HG03280 (cell line): Measurements from ENCODE around the gene ELMOD3.
"Not testable (repeated sequence)": the region's sequence is repeated elsewhere in the genome, so short reads cannot be mapped to it uniquely, and the experiment has no call there.

Experiments
- ATAC-seq: cut with Tn5 transposase; IDR thresholded peaks from one replicate; pipeline ENCODE4 v1.9.1; 2021; ENCODE audit warnings: mild to moderate bottlenecking, moderate library complexity; ENCODE audit not compliant: unreplicated experiment

ELMOD3 gene

DNA sequence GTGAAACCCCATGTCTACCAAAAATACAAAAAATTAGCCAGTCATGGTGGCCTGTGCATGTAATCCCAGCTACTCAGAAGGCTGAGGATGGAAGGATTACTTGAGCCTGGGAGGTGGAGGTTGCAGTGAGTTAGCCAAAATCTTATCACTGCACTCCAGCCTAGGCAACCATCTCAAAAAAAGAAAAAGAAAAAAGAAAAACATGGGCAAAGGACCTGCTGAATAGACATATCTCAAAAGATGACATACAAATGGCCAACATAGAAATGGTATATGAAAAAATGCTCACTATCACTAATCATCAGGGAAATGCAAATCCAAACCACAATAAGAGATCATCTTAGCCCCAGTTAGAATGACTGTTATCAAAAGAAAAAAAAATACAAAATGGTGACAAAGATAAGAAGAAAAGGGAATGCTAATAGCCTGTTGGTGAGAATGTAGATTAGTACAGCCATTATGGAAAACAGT is 25.4 kb upstream of the ELMOD3 start:
- no peak for ATAC-seq

DNA sequence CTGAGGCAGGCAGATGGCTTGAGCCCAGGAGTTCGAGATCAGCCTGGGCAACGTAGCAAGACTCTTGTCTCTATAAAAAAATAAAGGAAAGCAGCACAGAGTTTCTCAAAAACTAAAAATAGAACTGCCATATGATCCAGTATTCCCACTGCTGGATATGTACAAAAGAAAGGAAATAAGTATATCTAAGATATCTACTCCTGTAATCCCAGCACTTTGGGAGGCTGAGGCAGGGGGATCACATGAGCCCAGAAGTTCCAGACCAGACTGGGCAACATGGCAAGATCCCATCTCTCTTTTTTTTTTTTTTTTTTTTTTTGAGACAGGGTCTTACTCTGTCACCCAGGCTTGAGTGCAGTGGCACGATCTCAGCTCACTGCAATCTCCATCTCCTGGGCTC is 24.9 kb upstream of the ELMOD3 start:
- not testable (repeated sequence) for ATAC-seq

DNA sequence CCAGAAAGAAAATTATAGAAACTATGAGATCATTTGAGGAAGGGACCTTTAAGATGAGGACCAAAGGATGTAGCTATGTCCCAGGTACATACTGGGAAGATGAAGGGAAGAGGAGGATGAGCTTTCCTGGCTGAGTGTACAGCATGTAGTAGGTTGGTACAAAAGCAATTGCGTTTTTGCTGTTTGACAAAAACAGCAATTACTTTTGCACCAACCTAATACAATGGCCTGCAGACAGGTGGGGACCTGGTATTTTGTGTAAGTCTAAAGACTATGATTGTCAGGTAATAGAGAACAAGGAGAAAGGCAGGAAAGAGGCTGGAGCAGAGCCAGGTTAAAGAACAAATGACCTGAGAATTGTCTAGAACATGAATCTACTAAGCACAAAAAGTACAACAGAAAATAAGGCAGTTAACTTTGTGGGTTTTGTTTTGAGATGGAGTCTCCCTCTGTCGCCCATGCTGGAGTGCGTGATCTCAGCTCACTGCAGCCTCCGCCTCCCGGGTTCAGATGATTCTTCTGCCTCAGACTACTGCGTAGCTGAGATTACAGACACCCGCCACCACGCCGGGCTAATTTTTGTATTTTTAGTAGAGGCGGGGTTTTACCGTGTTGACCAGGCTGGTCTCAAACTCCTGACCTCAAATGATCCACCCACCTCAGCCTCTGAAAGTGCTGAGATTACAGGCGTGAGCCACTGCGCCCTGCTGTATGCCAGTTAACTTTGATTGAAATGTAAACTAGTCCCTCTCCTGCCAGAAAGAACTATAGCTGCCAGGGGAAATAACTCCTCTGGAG is 23.5 kb upstream of the ELMOD3 start:
- ATAC-seq, result no peak

DNA sequence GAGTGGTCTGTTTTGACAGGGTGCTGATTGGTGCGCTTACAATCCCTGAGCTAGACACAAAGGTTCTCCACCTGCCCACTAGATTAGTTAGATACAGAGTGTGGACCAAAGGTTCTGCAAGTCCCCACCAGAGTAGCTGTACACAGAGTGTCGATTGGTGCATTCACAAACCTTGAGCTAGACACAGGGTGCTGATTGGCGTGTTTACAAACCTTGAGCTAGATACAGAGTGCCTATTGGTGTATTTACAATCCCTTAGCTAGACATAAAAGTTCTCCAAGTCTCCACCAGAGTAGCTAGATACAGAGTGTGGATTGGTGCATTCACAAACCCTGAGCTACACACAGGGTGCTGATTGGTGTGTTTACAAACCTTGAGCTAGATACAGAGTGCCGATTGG is 20.7 kb upstream of the ELMOD3 start:
- not testable (repeated sequence) for ATAC-seq

DNA sequence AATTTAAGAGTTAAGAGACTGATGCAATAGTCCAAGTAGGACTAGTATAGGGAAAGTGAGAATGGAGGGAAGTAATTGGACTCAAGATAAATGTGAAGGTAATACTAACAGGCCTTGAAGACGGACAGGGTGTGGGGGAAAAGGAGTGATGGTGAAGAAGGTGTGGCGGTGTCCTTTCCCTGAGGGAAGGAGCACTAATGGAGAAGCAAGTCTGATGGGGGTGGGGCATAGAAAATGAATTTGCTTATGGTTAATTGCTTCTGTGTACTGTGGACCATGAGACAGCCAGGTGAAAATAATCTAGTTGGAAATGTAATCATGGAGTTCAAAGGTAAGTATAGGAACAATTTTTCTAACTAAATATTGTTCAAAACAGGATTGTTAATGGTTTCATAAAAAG is 19.6 kb upstream of the ELMOD3 start:
- ATAC-seq, result no peak

DNA sequence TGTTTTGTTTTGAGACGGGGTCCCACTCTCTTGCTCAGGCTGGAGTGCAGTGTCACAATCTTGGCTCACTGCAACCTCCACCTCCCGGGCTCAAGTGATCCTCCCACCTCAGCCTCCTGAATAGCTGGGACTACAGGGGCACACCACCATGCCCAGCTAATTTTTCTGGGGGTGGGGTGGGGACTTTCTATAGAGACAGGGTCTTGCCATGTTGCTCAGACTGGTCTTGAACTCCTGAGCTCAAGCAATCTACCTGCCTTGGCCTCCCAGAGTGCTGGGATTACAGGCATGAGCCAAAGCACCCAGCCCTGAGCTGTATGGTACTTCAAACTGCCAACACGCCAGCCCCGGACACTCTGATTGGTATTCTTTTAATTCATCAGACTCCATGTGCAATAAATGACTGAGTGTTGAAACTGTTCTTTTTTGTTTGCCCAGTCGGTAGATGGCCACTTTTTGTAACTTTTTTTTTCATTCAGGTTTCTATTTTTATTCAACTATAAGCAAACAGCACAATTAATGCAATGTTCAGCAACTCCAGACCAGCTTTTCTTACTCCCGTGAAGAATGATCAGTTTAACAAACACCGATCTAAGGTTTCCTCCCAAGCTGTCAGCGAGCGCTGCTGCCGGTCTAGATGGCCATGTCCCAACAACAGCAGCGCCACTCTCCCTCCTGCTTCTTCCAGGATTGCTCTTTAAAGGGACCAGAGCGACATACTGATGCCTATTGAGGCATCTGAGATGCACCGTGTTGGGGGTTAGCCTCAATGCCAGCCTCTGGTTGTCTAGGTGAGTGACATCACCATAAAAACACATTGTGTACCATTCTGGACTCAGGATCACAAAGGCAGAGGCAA is 14.3 kb upstream of the ELMOD3 start:
- no peak for ATAC-seq

DNA sequence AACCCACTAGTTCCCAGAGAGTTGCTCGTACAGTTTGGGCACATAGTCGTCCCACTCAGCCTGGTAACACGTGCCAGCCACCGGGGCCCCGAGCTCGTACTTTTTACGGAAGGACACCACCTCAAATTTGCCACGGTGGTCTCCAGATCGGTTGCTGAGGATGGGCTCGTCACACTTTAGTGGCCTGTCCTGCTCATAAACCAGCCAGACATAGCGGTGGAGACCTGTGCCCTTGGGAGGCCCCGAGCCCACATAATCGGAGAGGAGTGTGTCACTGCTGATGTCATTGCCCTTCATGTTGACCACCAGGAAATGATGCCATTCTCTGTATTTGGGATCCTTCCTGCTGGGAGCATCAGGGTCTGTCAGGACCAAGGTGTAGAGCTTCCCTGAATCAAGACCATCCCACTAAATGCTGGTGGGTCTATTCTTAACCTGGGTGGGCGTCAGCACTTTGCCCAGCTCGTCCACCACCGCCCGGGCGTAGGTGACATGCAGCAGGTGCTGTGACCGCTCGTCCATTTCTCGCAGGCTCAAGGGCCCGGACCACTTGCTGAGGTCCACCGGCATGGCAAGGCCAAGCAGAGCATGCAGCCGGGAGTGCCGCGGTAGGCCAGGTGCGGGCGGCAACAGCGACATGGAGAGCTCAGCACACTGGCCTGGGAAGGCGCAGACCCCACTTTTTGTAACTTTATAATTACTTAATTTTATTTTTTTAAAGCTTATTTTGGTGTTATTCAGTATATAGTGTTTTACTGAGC is 13.1 kb upstream of the ELMOD3 start:
- no peak for ATAC-seq

DNA sequence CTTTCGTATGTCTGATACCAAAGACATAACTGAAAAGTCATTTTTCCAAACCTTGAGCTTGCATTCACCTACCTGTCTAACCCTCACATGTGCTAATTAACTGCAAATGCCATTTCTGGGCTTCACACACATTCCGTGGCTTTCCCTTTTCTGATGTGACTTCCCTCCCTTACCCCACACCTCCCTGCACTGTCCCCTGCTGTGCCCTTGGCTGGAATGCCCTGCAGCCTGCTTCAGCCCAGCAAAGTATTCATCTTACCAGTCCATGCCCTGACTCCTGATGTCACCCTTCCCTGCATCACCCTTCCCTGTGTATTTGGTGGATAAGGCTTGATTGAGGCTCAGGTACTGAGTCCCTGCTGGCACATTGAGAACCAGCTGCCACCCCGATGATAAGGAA is 12.4 kb upstream of the ELMOD3 start:
- no peak for ATAC-seq

DNA sequence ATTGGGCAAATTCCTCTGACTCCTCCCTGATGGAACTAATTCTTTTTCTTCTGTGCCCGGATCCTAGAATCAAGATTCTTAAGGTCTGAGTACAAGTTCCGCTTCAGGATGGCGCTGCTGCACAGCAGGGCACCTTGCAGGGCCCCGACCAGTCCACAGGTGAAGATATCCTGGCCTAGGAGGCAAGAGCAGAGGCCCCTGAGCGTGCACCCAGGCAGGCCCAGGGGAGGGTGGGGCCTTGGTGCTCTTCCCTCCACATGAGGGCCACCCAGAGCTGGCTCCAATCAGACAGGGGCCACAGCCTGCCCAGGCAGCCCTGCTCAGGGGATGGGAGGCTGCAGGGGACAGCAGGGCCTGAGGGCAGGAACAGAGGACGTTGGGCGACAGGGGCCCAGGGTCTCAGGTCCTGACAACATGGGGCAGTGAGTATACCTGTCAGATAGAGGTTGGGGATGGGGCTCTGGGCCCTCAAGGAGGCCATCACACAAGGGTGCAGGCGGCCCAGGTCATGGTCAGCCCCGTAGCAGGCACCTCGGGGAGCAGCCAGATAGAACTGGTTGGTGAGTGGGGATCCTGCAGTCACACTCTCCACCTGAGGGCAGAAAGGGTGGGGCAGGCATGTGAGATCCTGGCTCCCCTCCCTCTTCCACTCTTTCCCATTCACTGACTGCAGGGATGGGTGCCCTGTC is 11.2 kb upstream of the ELMOD3 start:
- not testable (repeated sequence) for ATAC-seq

DNA sequence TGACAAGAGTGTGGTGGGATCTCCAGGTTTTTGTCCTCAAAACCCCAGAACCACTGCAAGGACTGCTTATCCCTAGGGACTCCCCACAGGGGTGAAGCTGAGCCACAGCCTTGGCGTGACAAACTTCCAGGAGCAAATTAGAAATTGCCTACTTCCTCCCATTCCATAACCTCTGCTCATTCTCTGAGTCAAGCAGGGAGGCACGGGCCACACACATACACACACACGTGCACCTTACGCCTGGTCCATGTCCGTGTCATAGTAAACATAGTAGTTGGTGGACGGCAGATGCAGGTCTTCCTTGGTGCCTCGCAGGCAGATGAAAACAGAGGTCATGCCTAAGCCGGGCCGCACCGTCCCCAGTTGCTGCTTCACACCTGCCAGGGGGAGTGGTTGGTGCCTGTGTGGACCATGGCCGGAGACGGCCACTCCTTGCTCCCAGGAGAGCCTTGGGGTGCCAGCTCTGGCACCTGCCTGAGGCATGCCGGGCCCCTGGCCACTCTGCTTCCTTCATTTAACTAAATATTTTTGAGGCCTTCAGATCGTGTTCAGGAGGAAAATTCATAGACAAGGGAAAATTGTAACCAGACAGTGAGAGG is 10.1 kb upstream of the ELMOD3 start:
- ATAC-seq, result no peak

DNA sequence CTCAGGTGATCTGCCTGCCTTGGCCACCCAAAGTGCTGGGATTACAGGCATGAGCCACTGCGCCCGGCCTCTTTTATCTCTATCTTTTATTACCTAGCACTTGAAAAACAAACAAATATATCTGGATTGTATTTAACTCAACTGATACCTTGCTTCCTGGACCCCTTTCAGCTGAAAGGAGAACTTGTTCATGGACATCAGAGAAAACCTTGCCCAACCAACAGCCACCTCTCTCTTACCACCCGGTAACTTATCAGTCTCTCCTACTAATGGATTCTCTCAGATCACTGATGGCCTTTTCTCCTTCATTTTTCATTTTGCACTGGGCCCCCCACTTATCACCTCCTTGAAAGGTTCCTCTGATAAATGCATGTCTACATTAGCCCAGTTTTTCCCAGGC is 7.0 kb upstream of the ELMOD3 start:
- no peak for ATAC-seq

DNA sequence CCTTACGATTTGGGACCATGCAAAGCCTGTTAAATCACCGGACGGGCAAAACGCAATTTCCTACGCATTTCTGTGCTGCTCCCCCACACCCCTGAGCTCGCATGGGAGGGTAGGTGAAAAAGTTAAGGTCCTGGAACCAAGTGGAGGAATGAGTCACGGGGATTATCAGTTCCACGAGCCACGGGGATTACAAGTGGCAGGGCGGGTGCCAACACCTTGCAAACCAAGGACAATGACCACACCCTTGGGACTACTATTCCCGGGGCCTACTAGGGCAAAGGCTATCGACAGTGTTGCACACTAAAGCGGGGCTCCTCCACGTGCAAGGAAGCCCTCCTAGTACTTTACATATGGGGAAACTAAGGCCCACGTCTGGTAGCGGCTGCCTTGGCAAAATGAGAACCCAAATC is 688 bp upstream of the ELMOD3 start:
- ATAC-seq, result peak; percentile 7

DNA sequence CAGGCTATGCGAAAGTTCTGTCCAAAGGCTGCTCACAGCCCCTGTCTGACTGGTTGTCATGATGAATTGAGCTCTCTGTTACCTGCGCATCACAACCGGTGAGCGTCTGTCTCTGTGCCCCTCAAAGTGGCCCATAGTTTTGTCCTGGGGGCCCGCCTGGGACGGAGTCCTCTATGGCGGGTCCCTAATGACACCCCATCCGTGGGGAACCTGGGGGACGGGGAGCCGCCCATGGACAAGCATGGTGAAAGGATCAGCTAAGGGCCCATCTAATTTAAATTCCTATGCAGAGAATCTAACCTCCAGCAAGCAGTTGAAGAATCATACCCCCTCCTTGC is 473 bp downstream of the ELMOD3 start:
- ATAC-seq, result peak; percentile 9

DNA sequence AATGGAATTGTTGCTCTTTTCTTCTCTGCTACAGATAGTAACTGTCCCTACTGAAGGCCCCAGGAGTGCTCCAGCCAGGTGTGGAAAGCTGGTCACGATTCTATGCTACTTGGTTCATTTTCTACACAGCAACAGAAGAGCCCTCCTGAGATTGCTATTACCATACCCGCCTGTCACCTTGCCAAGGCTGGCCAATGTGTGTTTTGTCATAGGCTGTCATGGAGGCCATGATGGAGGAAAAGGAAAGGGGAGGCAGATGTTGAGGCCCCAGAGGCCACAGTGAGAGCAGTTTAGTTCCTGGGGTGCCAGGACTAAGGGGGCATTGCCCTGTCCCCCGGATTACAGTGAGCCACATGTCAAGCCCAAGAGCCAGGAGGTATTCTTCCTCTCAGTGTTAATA is 952 bp downstream of the ELMOD3 start:
- no peak for ATAC-seq

DNA sequence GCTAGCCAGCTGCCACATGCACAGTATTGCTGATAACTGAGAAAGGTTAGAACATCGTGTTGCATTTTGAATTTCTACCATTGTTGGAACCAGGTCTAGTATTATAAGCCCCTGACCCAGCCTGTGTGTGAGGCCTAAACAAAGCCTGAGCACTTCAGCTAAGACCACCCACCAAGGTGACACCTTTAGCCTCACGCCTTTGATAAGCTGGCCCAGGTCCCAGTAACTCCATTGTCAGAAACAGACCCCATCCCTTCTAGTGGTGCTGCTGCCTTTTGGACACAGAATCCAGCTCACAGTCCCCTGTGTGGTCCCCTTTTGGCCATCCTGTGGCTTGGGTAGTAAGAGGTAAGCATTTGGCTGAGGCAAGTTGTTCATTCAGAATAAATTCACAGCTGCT is 1.6 kb downstream of the ELMOD3 start:
- no peak for ATAC-seq

DNA sequence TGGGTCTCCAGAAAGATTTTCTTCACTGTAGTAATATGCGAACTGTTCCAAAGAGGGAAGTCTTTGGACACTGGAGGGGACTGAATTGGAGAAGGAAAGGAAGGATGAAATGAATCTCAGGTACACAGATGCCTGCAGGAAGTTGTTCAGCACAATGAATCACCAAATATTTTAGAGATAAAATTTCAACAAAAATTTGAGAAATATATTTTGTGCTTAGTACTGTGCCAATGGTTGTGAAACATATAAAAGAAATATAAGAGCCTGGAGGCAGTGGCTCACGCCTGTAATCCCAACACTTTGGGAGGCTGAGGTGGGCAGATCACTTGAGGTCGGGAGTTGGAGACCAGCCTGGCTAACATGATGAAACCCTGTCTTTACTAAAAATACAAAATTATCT is 3.2 kb downstream of the ELMOD3 start:
- no peak for ATAC-seq

DNA sequence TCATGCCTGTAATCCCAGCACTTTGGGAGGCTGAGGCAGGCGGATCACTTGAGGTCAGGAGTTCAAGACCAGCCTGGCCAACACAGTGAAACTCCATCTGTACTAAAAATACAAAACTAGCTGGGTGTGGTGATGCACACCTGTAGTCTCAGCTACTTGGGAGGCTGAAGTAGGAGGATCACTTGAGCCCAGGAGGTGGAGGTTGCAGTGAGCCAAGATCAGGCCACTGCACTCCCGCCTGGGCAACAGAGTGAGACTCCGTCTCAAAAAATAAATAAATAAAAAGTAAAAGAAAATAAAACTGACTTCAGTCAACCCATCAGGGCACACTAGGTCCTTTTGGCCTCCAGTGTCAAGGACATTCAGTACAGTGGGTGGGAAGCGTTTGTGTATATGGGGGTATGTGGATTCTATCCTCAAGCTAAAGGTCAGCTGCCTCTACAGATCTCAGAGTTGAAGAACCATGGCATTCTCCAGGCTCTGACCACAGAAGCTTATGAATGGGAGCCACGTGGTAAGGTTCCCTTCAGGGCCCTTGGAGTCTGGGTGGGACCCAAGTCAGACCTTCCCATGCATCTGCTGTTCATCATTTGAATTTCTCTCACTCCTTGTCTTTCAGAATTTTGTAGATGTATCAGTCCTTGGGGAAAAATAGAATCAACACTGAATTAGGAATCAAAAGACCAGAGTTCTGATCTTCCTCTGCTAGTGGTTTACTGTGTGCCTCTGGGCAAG is 8.3 kb downstream of the ELMOD3 start:
- not testable (repeated sequence) for ATAC-seq

DNA sequence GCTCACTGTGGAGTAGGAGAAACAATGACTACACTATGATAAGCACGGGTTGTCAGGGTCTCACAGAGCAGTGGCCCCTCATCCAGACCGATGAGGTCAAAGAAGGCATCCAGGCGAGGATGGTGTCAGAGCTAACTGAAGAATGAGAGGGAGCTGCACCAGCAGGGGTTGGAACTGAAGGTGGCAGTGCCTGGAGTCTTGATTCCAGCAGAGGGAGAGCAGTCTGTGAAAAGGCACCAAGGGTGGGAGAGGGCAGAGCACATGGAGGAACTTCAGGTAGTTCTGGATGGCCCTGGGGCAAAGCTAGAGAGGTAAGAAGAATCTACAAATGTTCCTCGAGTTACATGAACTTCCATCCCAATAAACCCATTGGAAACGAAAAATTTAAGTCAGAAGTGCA is 12.6 kb downstream of the ELMOD3 start:
- no peak for ATAC-seq

DNA sequence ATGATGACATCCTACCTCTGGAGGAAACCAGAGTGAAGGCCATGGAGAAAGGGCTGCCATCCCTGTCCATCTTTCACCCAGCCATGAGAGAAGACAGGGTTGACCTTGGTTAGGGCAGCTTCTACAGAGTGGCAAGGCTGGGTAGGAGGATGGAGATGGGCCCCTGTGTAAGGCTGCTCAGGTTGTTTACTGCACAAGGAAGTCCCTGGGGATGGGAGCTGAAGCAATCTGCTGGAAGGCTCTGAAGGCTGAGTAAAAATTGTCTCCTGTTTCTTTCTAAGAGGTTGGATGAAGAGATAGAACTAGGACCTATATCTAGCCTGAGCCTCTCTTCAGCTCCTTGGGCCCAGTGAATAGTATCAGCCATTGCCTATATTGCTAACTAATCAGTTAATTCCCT is 14.4 kb downstream of the ELMOD3 start:
- no peak for ATAC-seq

DNA sequence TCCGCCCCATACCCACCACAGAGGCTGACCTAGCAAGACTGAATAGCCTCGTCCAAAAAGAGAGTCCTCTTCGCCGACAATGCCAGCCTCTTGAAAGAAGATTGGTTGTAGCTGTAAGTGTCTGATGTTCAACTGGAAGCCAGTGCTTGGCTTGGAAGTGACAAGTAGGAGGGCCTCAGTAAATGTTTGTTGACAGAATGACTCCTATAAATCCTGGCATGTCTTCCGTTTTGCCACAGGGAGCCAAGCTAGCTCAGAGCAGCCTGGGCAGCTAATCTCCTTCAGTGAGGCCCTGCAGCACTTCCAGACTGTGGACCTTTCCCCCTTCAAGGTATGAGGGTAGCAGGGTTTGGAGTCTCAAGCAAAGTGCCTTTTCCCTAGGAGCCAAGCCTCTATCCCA is 14.9 kb downstream of the ELMOD3 start:
- ATAC-seq, result no peak
